Uterus (tissue), 2 donors: ENCODE measurements around the gene FDXR.

Source experiments
- CTCF ChIP-seq, 4 experiments: fragments of 200-600 bp in 2 of 4; fragments of 450-650 bp in 2 of 4; sonication (generic) in 2 of 4; IDR thresholded peaks; one replicate each; pipeline ENCODE4 v1.5.1; 2016 to 2019; ENCODE audit warnings: antibody characterized with exemption in 4 of 4, mild to moderate bottlenecking in 2 of 4, moderate library complexity in 1 of 4
- POLR2A ChIP-seq, 2 donors: fragments of 450-650 bp; IDR thresholded peaks; one replicate each; pipeline ENCODE4 v1.6.1; 2016; ENCODE audit warnings: antibody characterized with exemption in 2 of 2, mild to moderate bottlenecking in 1 of 2, moderate library complexity in 1 of 2

- no peak for TF ChIP-seq CTCF (IDR thresholded peaks at IDR 0.05)
- no peak for TF ChIP-seq POLR2A (IDR thresholded peaks at IDR 0.05)
Measured at GRCh38 chr17:74862919-74863318, 9.9 kb downstream of the FDXR start.
